CD4-positive, CD25-positive, alpha-beta regulatory T cell (primary cell): ENCODE data around the gene TYRO3. TPM values are rescaled to one million over a fixed set of nuclear protein-coding genes. Genes with fewer than 3 reads are reported as not detected.
"Not testable (repeated sequence)": the region's sequence is repeated elsewhere in the genome, so short reads cannot be mapped to it uniquely, and the experiment has no call there.

Experiments
- ATAC-seq, 2 donors: fragments of 150-1000 bp; cut with Tn5 transposase; one replicate each; pipeline ENCODE4 v1.10.0; 2021; ENCODE audit warnings: low read depth in 2 of 2, moderate number of reproducible peaks in 2 of 2, moderate library complexity in 1 of 2
- DNase-seq, 3 donors: peaks; one replicate each; pipeline versions ENCODE4 v3.0.0 to v3.0.0-alpha.2; 2012 to 2022; ENCODE audit warnings: mixed read lengths in 1 of 3
- H3K27ac ChIP-seq: one replicate; pipeline ENCODE4 v1.7.0; 2013; ENCODE audit warnings: mild to moderate bottlenecking, low read length; ENCODE audit not compliant: insufficient read depth, poor library complexity, severe bottlenecking
- H3K27me3 ChIP-seq: one replicate; pipeline ENCODE4 v1.7.0; 2013; ENCODE audit warnings: low read length; ENCODE audit not compliant: control insufficient read depth, insufficient read depth
- H3K36me3 ChIP-seq: one replicate; pipeline ENCODE4 v1.7.0; 2013; ENCODE audit warnings: mild to moderate bottlenecking, low read length, moderate library complexity; ENCODE audit not compliant: control insufficient read depth, insufficient read depth
- H3K4me1 ChIP-seq: 2 replicates; pipeline ENCODE4 v1.7.0; 2013; ENCODE audit warnings: mild to moderate bottlenecking, low read length; ENCODE audit not compliant: insufficient read depth, control insufficient read depth, poor library complexity, severe bottlenecking
- H3K4me3 ChIP-seq: one replicate; pipeline ENCODE4 v1.7.0; 2013; ENCODE audit warnings: low read depth, mild to moderate bottlenecking, low read length, moderate library complexity
- H3K9me3 ChIP-seq, 2 experiments: 1 replicate in 1 of 2; 2 replicates in 1 of 2; pipeline ENCODE4 v1.7.0; 2013; ENCODE audit warnings: low read length in 2 of 2, mild to moderate bottlenecking in 1 of 2, moderate library complexity in 1 of 2; ENCODE audit not compliant: control insufficient read depth in 2 of 2
- H3K27ac Mint-ChIP-seq, 3 donors: one replicate each; pipeline ENCODE4 v1.8.0; 2020 to 2022; ENCODE audit warnings: mild to moderate bottlenecking in 3 of 3, mixed read lengths in 3 of 3, moderate library complexity in 2 of 3
- H3K27me3 Mint-ChIP-seq: one replicate; pipeline ENCODE4 v1.8.0; 2022; ENCODE audit warnings: mild to moderate bottlenecking, mixed read lengths
- H3K36me3 Mint-ChIP-seq: one replicate; pipeline ENCODE4 v1.8.0; 2020; ENCODE audit warnings: mixed read lengths
- H3K4me1 Mint-ChIP-seq, 4 donors: one replicate each; pipeline ENCODE4 v1.8.0; 2020 to 2022; ENCODE audit warnings: mixed read lengths in 4 of 4, mild to moderate bottlenecking in 1 of 4
- H3K4me3 Mint-ChIP-seq, 4 donors: one replicate each; pipeline ENCODE4 v1.8.0; 2020 to 2022; ENCODE audit warnings: mild to moderate bottlenecking in 4 of 4, mixed read lengths in 4 of 4, moderate library complexity in 3 of 4
- H3K9me3 Mint-ChIP-seq, 7 donors: one replicate each; pipeline ENCODE4 v1.8.0; 2020 to 2022; ENCODE audit warnings: mixed read lengths in 7 of 7, mild to moderate bottlenecking in 3 of 7, moderate library complexity in 2 of 7
- polyA plus RNA-seq, 4 donors: library from polyadenylated mRNA; unstranded; fragments of 300-500 nt; fragmentation: Illumina TruSeq; gene quantifications; one replicate each; pipeline ENCODE4 v1.2.3, GENCODE V29; 2021
- total RNA-seq: library from RNA; stranded (reverse); gene quantifications from one replicate; pipeline ENCODE4 v1.2.3, GENCODE V29; 2022

Gene TYRO3
- total and polyA plus RNA-seq, 5 donors from 2014 or later: 0.16 to 0.82 TPM; not detected in 3

DNA sequence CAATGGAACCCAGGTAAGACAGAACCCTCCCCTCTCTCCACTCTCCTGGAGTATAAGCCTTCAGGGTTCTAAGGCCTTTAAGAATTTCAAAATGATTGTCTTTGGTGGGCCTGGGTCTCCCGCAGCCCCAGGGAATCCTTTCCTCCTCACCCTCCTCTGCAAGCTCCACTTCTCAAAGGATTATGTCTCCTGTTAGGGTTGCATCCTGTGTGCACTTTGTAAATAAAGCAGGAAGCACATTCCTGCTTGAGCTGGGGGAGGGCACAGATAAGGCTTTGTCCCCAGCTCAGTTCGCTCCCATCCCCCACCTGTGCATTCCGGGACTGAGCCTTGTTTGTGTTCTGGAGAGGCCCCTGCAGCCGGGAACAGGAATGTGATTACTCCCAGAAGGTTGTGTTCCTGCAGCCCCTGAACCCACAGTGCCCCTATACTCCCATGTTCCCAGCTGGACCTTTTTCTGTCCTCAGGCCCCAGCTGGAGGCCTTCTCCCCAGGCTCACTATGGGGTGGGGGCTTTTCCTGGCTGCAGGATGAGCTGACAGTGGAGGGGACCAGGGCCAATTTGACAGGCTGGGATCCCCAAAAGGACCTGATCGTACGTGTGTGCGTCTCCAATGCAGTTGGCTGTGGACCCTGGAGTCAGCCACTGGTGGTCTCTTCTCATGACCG, 9.5 kb downstream of the TYRO3 start:
- Mint-ChIP-seq H3K4me1 (peaks cover 0 to 2% (median under 1%) of the 10 kb centered on the region in 4 donors), H3K9me3 (peaks cover 0 to 2% (median 0%) of the 10 kb centered on the region in 7 donors), H3K27ac (peak overlapping the region in 1 of 3 donors; percentile 56), H3K4me3 (no peak overlapping the region), H3K27me3 (peaks cover 4% of the 10 kb centered on the region), H3K36me3 (no peaks in the 10 kb centered on the region)
- H3K27me3 ChIP-seq: no peaks in the 10 kb centered on the region
- H3K36me3 ChIP-seq: no peaks in the 10 kb centered on the region
- no peaks in the 10 kb centered on the region for H3K4me1 ChIP-seq
- DNase-seq (no peak), ATAC-seq (no peak)
- H3K27ac ChIP-seq: no peak overlapping the region
- H3K9me3 ChIP-seq: no peaks in the 10 kb centered on the region
- H3K4me3 ChIP-seq: no peak overlapping the region

DNA sequence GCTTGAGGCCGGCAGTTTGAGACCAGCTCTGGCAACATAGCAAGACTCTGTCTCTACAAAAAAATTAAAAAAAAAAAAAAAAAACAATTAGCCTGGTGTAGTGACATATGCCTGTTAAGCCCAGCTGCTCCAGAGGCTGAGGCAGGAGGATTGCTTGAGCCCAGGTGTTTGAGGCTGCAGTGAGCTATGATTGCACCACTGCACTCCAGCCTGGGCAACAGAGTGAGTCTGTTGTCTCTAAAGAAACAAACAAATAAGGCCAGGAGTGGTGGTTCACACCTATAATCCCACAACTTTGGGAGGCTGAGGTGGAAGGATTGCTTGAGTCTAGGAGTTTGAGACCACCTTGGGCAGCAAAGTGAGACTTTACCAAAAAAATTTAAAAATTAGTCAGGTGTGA, 10.2 kb downstream of the TYRO3 start:
- not testable (repeated sequence) for ATAC-seq, H3K4me1 ChIP-seq, H3K36me3 ChIP-seq, DNase-seq, H3K36me3 Mint-ChIP-seq, H3K27ac Mint-ChIP-seq, H3K4me1 Mint-ChIP-seq, H3K4me3 ChIP-seq, H3K27me3 ChIP-seq, H3K9me3 Mint-ChIP-seq, H3K9me3 ChIP-seq, H3K27ac ChIP-seq, H3K27me3 Mint-ChIP-seq, H3K4me3 Mint-ChIP-seq

DNA sequence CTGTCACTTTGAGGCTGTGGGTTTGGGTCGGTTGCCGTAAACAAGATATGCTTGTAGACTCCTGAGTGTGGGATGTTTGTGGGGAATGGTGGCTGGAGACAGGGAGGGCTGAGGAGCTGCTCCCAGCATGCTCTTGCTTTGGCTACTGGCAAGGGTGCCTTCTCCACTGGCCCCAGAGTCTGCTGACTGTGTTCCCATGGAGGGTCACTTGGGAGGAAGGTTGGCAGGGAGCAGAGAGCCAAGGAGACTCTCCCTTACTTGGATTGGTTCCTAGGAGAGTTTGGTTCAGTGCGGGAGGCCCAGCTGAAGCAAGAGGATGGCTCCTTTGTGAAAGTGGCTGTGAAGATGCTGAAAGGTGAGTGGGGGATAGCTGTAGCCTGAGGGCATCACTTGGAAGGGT, 11.8 kb downstream of the TYRO3 start:
- Mint-ChIP-seq H3K27me3 (peaks cover 4% of the 10 kb centered on the region), H3K27ac (no peak overlapping the region)

DNA sequence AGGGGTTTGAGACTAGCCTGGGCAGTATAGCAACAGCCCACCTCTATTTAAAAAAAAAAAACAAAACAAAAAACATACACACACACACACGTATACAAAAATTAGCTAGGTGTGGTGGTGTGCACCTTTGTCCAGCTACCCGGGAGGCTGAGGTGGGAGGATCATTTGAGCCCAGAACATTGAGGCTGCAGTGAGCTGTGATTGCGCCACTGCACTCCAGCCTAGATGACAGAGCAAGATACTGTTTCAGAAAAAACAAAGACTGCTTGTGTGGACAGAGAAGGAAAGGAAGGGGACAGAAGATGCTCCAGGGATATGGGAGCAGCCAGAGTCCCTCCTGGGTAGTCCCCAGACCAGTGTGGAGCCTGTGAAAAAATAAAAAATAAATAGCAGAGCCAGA, 12.9 kb downstream of the TYRO3 start:
- H3K4me1 ChIP-seq: no peaks in the 10 kb centered on the region
- H3K27me3 ChIP-seq: no peaks in the 10 kb centered on the region
- ATAC-seq: no peak
- peaks cover 4% of the 10 kb centered on the region for H3K27me3 Mint-ChIP-seq
- no peak overlapping the region for H3K27ac ChIP-seq
- no peaks in the 10 kb centered on the region for H3K36me3 Mint-ChIP-seq
- no peak overlapping the region for H3K27ac Mint-ChIP-seq
- no peak overlapping the region for H3K4me3 Mint-ChIP-seq
- H3K4me3 ChIP-seq: no peak overlapping the region
- no peak for DNase-seq
- H3K9me3 Mint-ChIP-seq: peaks cover 0 to 2% (median 0%) of the 10 kb centered on the region in 7 donors
- H3K36me3 ChIP-seq: no peaks in the 10 kb centered on the region
- no peaks in the 10 kb centered on the region for H3K9me3 ChIP-seq
- no peaks in the 10 kb centered on the region for H3K4me1 Mint-ChIP-seq

More for the DNA sequence above, 11.8 kb downstream of the TYRO3 start:
- Histone ChIP-seq H3K4me1 (no peaks in the 10 kb centered on the region), H3K9me3 (no peaks in the 10 kb centered on the region), H3K4me3 (no peak overlapping the region), H3K27me3 (no peaks in the 10 kb centered on the region), H3K36me3 (no peaks in the 10 kb centered on the region), H3K27ac (no peak overlapping the region)
- Mint-ChIP-seq H3K9me3 (peaks cover 0 to 2% (median 0%) of the 10 kb centered on the region in 7 donors), H3K4me1 (no peaks in the 10 kb centered on the region), H3K36me3 (no peaks in the 10 kb centered on the region), H3K4me3 (no peak overlapping the region)
- DNase-seq: no peak
- ATAC-seq: no peak

DNA sequence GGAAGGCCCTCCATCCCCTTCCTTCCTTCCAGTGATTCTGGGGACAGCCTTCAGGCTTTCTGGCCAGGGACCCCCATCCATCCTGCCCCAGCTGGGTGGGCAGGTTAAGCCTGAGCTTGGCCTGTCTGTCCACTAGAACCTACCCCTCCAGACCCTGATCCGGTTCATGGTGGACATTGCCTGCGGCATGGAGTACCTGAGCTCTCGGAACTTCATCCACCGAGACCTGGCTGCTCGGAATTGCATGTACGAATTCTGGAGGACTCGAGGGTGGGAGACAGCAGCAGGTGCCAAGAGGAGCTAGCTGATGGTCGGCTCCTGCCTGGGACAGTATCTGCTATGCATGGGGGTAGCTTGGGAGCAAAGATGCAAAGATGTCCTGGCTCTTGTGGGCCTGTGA, 13.9 kb downstream of the TYRO3 start:
- Mint-ChIP-seq H3K9me3 (peaks cover 0 to 2% (median 0%) of the 10 kb centered on the region in 7 donors), H3K4me3 (no peak overlapping the region), H3K27me3 (peaks cover 1% of the 10 kb centered on the region), H3K36me3 (no peaks in the 10 kb centered on the region), H3K4me1 (no peaks in the 10 kb centered on the region), H3K27ac (no peak overlapping the region)
- no peak overlapping the region for H3K27ac ChIP-seq
- H3K4me3 ChIP-seq: no peak overlapping the region
- DNase-seq: no peak
- H3K9me3 ChIP-seq: no peaks in the 10 kb centered on the region
- no peaks in the 10 kb centered on the region for H3K36me3 ChIP-seq
- no peak for ATAC-seq
- H3K27me3 ChIP-seq: no peaks in the 10 kb centered on the region
- no peaks in the 10 kb centered on the region for H3K4me1 ChIP-seq

DNA sequence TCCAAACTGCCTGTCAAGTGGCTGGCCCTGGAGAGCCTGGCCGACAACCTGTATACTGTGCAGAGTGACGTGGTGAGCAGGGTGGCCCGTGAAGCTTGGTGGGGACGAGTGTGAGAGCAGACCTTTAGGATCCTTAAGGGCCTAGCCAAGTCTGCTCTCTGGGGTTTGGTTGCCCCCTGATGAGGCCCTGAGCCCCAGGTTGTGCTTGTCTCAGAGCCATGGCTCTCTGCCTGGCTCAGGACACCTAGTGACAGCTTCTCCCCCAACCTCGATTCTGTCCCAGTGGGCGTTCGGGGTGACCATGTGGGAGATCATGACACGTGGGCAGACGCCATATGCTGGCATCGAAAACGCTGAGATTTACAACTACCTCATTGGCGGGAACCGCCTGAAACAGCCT, 14.4 kb downstream of the TYRO3 start:
- H3K9me3 Mint-ChIP-seq: peaks cover 0 to 2% (median 0%) of the 10 kb centered on the region in 7 donors
- no peaks in the 10 kb centered on the region for H3K36me3 ChIP-seq
- H3K27me3 Mint-ChIP-seq: no peaks in the 10 kb centered on the region
- H3K27ac ChIP-seq: no peak overlapping the region
- no peaks in the 10 kb centered on the region for H3K4me1 ChIP-seq
- no peaks in the 10 kb centered on the region for H3K36me3 Mint-ChIP-seq
- no peaks in the 10 kb centered on the region for H3K4me1 Mint-ChIP-seq
- ATAC-seq (no peak), DNase-seq (no peak)
- no peaks in the 10 kb centered on the region for H3K27me3 ChIP-seq
- no peak overlapping the region for H3K4me3 ChIP-seq
- no peak overlapping the region for H3K4me3 Mint-ChIP-seq
- no peak overlapping the region for H3K27ac Mint-ChIP-seq
- no peaks in the 10 kb centered on the region for H3K9me3 ChIP-seq

DNA sequence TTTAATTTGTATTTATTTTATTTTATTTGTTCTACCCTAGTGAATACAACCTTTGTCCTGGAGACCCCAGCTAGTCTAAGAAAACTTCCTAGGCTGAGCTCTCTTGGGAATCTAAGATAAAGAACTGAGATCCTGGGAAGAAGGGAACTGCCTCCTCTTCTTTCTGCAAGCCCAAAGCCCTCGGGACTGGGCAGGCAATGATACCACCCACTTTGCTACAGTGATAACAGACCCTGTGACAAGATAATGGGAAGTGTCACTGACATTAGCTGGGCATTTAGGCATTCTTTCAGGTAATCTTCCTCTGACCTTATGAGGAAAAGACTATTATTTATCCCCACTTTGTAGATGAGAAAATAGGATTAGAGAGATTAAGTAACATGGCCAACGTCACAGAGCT, 15.1 kb downstream of the TYRO3 start:
- Histone ChIP-seq H3K4me1 (no peaks in the 10 kb centered on the region), H3K27me3 (no peaks in the 10 kb centered on the region), H3K36me3 (no peaks in the 10 kb centered on the region), H3K9me3 (no peaks in the 10 kb centered on the region), H3K27ac (no peak overlapping the region), H3K4me3 (no peak overlapping the region)
- no peak for ATAC-seq
- H3K27ac Mint-ChIP-seq: no peak overlapping the region
- H3K27me3 Mint-ChIP-seq: peaks cover 5% of the 10 kb centered on the region
- no peak for DNase-seq
- H3K36me3 Mint-ChIP-seq: no peaks in the 10 kb centered on the region
- H3K4me1 Mint-ChIP-seq: no peaks in the 10 kb centered on the region
- peaks cover 0 to 2% (median 0%) of the 10 kb centered on the region in 7 donors for H3K9me3 Mint-ChIP-seq
- H3K4me3 Mint-ChIP-seq: no peak overlapping the region

DNA sequence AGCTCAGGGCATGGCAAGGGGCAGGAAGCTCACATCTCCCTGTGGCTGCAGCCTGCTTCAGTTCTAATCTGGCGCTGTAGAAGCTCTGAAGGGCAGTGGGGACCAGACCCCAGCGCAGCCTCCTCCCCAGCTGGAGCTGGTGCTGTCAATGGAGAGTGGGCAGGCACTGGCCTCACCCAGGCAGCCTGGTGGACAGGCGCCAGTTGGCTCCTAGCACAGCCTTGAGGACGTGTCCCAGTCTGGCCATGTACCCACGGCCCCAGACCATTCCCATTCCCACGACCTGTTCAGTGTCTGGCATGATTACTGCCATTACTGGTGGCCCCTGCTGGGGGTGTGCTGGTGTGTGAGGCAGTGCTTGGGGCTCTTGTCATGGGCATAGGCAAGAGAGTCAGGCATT, 16.3 kb downstream of the TYRO3 start:
- H3K4me3 ChIP-seq: no peak overlapping the region
- no peaks in the 10 kb centered on the region for H3K36me3 ChIP-seq
- no peak overlapping the region for H3K27ac ChIP-seq
- H3K27me3 ChIP-seq: no peaks in the 10 kb centered on the region
- Mint-ChIP-seq H3K27ac (no peak overlapping the region), H3K4me1 (no peaks in the 10 kb centered on the region), H3K27me3 (peaks cover 5% of the 10 kb centered on the region), H3K4me3 (no peak overlapping the region), H3K36me3 (no peaks in the 10 kb centered on the region), H3K9me3 (peaks cover 0 to 2% (median 0%) of the 10 kb centered on the region in 7 donors)
- no peaks in the 10 kb centered on the region for H3K4me1 ChIP-seq
- ATAC-seq (peak in 1 of 2 donors; percentile 18), DNase-seq (no peak)
- no peaks in the 10 kb centered on the region for H3K9me3 ChIP-seq
